Activated CD4-positive, alpha-beta T cell treated with anti-CD3 and anti-CD28 coated beads, Interleukin-2, amount 50 U/mL, for 48 hours (primary cell): ENCODE measurements around the gene AQP12B.
A peak's percentile ranks its signal among the peaks of the same experiment; 100 is the strongest.

Experiments
- DNase-seq, 2 experiments: peaks; one replicate each; pipeline ENCODE4 v3.0.0-alpha.2; 2020

The AQP12B gene

GRCh38 chr2:240717681-240718581 lies 35.2 kb upstream of the AQP12B start:
- DNase-seq: no peak

GRCh38 chr2:240717181-240717641 lies 34.5 kb upstream of the AQP12B start:
- no peak for DNase-seq

DNA sequence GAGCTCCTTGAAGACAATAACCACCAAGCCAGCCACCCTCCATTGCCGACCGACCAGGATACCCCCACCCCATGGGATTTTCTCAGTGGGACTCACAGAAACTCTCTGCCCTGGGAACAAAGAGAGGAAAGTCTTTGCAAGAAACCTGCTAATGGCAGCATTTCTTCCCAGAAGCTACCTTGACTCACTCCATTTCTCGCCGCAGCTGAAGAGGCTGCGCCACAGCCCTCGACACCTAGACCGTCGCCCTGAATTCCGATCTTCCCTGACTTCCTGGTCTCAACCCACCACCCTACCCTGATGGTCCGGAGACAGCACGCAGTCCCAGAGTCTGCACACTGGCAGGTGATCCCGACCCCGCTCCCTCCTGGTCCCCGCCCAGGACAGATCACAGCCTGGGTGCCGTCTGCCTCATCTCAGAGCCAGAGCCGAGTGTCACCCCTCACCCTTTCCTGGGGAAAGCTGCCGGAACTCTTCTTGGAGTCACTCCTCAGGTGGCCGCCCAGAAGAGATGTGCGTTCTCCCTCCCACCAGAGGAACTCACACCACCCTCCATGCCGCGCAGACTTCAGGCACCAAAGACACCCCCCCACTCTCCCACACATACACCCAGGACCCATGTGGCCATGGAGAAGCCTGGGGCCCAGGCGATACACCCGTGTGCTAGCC lies 33.6 kb upstream of the AQP12B start:
- DNase-seq: no peak

GRCh38 chr2:240714747-240715725 lies 32.4 kb upstream of the AQP12B start:
- no peak for DNase-seq

- no peak for DNase-seq
Observed at GRCh38 chr2:240713928-240714746, 31.5 kb upstream of the AQP12B start.

- no peak for DNase-seq
Observed at GRCh38 chr2:240713071-240713927, 30.6 kb upstream of the AQP12B start.

- no peak for DNase-seq
Observed at GRCh38 chr2:240712121-240712520, 29.4 kb upstream of the AQP12B start.

DNA sequence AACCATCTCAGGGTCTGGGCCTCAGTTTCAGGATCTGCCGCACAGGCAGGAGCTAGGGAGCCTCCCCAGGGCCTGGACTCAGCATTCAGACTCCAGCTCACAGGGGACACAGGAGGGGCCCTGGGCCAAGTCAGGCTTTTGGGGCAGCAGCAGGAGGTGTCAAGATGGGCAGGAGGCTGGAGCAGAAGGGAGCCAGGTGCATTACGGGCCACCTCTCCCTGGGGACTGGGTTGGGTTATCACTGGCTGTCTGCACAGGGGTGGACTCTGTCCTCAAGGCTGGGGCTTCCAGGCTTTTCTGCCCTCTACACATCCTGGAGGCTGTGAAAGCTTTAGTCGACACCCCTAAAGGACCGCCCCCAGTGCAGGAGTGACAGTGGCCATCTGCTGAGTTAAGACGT lies 29.0 kb upstream of the AQP12B start:
- DNase-seq: no peak

DNA sequence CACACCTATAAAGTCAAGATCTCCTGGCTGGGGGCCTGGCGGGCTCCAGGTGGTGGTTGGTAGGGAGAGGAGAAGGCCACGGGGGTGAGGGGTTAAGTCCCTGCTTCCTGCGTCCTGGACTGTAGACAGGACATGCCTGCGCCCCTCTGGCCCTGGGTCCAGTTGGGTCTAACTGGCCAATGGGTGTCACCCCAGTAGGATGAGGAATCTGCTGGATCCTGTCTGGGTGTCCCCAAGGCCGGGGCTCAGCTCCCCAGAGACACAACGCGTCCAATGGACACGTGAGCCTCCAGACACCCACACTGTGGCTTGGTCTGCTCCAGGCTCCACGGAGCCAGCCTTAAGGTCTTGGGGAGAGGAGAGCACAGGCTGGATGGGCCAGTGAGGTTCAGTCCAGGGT lies 28.6 kb upstream of the AQP12B start:
- no peak for DNase-seq

- no peak for DNase-seq
Observed at GRCh38 chr2:240708457-240708856, 25.8 kb upstream of the AQP12B start.

DNA sequence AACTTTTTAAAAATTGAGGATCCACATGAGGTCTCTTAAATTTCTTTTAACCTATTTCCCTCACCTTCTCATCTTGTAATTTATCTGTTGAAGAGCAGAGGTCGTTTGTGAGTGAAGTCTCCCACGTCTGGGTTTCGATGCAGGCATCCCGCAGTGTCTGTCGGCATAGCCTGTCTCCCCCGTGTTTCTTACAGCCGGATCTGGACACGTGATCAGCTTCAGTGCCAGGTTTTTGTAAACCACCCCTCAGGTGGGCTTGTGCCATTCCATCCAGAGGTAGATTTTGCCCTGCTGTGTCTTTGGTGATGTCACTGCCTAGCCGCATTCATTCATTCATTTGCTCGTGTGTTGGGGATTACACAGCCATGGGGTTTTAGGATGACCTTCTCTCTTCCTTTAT lies 25.1 kb upstream of the AQP12B start:
- no peak for DNase-seq

GRCh38 chr2:240707043-240707756 lies 24.5 kb upstream of the AQP12B start:
- DNase-seq: no peak

GRCh38 chr2:240705204-240705791 lies 22.6 kb upstream of the AQP12B start:
- peak in 1 of 2 experiments; percentile 19 for DNase-seq

DNA sequence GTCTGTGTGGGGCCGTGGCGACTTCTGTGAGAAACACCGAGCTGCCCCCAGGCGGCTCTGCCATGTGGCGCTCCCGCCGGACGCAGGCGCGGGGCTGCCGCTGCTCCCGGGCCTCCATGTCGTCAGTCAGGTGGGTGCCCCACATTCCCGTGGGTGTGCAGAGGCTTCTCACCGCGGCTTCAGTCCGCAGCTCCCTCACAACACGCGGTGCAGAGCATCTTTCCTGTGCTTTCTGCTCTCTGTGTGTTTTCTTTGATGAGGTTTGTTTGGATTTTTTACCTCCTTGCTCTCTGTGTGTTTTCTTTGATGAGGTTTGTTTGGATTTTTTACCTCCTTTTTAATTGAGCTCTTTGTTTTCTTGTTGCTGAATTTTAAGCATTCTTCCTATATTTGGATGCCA lies 22.0 kb upstream of the AQP12B start:
- peak; percentile 30 to 40 for DNase-seq

DNA sequence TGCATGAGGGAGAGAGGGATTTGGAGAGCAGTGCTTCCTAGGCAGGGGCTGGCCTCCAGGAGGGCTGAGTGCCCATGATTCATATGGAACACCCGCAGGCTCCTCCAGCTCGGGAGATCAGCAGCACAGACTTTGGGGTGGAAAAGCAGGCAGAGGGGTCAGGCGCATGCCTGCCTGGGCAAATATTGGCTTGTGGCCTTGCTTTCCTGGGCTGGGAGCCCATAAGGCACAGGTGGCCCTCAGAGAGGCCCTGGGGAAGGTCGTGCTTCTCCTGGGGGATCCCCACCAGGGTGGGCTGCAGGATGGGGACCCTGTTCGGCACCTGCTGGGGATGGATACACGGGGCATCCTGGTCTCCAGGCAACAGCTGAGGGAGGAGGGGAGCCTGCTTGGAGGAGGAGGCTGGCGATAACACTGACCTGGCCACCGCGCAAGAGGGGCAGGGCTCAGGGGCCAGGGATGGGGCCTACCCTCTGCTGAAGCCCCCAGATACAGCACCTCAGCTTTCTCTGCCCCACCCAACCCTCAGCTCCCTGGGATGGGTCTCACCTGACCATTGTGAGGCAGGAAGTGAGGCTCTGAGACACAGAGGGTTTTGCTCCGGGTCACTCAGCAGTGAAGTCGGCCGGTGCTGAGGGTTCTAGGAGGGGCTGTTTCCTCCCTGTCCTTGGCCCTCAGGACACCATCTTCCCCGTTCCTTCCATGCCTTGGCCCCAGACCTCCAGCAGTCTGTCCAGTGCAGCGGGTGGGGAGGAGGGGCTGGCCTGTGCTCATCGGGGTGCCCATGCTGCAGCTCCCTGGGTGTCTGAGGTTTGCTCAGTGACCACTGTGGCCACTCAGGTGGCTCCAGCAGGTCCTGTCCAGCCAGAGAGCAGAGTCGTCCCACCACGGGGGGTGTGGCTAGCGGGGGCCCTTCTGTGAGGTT lies 21.0 kb upstream of the AQP12B start:
- DNase-seq: no peak

DNA sequence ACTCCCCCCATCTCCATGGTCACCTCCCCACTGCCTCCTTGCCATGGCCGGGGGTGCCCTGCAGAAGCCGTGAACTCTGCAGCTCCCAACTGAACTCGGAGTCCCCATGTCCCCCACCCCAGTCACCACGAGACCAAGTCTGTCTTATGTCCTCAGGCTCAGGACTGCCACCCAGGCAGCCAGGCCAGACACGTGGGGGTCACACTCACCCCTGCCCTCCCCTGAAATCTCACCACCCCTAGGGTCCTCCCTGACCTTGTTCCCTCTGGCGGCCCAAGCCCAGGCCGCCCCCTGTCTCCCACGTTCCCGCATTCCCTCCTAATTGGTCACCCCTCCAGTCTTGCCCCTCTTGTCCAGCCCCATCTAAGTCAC lies 19.9 kb upstream of the AQP12B start:
- DNase-seq: no peak

GRCh38 chr2:240701736-240702639 lies 19.3 kb upstream of the AQP12B start:
- no peak for DNase-seq
